SK-N-SH treated with all-trans-retinoic acid at 6 μM for 48 hours (cell line): ENCODE measurements around the gene KPNA1.

Experiments
- ATAC-seq: fragments of 200-7000 bp; cut with Tn5 transposase; 3 replicates; pipeline ENCODE4 v1.9.1; 2020; ENCODE audit warnings: mild to moderate bottlenecking, moderate library complexity
- ARNTL ChIP-seq: fragments of 450-650 bp; formaldehyde crosslinking; IDR thresholded peaks from 2 replicates; pipeline ENCODE4 v1.5.0; 2020; ENCODE audit warnings: low read depth, mild to moderate bottlenecking, moderate library complexity, borderline replicate concordance
- CREB5 ChIP-seq: fragments of 250-450 bp; sonication (Bioruptor Pico); IDR thresholded peaks from 2 replicates; pipeline ENCODE4 v1.5.1; 2020; ENCODE audit warnings: low read depth, mild to moderate bottlenecking, moderate library complexity
- CSDC2 ChIP-seq: fragments of 250-450 bp; sonication (Bioruptor Pico); IDR thresholded peaks from 2 replicates; pipeline ENCODE4 v1.5.0; 2020; ENCODE audit warnings: mild to moderate bottlenecking, moderate library complexity
- CSRNP3 ChIP-seq: fragments of 250-450 bp; sonication (Bioruptor Pico); IDR thresholded peaks from 2 replicates; pipeline ENCODE4 v1.5.1; 2021; ENCODE audit warnings: mild to moderate bottlenecking, moderate library complexity
- ESRRG ChIP-seq: fragments of 250-450 bp; sonication (Bioruptor Pico); IDR thresholded peaks from 2 replicates; pipeline ENCODE4 v1.6.1; 2021; ENCODE audit warnings: mild to moderate bottlenecking
- GLIS3 ChIP-seq: fragments of 250-450 bp; sonication (Bioruptor Pico); IDR thresholded peaks from 2 replicates; pipeline ENCODE4 v1.5.0; 2020; ENCODE audit warnings: mild to moderate bottlenecking, moderate library complexity
- ISL1 ChIP-seq: fragments of 250-450 bp; sonication (Bioruptor Pico); IDR thresholded peaks from 2 replicates; pipeline ENCODE4 v2.1.2; 2022; ENCODE audit warnings: mild to moderate bottlenecking, moderate library complexity
- PATZ1 ChIP-seq: fragments of 250-450 bp; sonication (Bioruptor Pico); IDR thresholded peaks from 2 replicates; pipeline ENCODE4 v1.8.0; 2020; ENCODE audit warnings: mild to moderate bottlenecking, moderate library complexity, borderline replicate concordance
- POU6F1 ChIP-seq: fragments of 250-450 bp; sonication (Bioruptor Pico); IDR thresholded peaks from 2 replicates; pipeline ENCODE4 v1.8.0; 2021; ENCODE audit warnings: low read depth, mild to moderate bottlenecking, moderate library complexity, borderline replicate concordance
- PPARA ChIP-seq: fragments of 250-450 bp; sonication (Bioruptor Pico); IDR thresholded peaks from 2 replicates; pipeline ENCODE4 v1.5.0; 2020; ENCODE audit warnings: mild to moderate bottlenecking, borderline replicate concordance
- RARB ChIP-seq: fragments of 250-450 bp; sonication (Bioruptor Pico); IDR thresholded peaks from 2 replicates; pipeline ENCODE4 v1.8.0; 2021; ENCODE audit warnings: mild to moderate bottlenecking, moderate library complexity
- SNAI2 ChIP-seq: fragments of 250-450 bp; sonication (Bioruptor Pico); IDR thresholded peaks from 2 replicates; pipeline ENCODE4 v1.5.0; 2020; ENCODE audit warnings: mild to moderate bottlenecking, moderate library complexity
- TCF4 ChIP-seq: fragments of 250-450 bp; sonication (Bioruptor Pico); IDR thresholded peaks from 2 replicates; pipeline ENCODE4 v1.8.0; 2021; ENCODE audit warnings: mild to moderate bottlenecking, moderate library complexity, borderline replicate concordance
- TOX ChIP-seq: fragments of 250-450 bp; sonication (Bioruptor Pico); IDR thresholded peaks from 2 replicates; pipeline ENCODE4 v1.8.0; 2021; ENCODE audit warnings: mild to moderate bottlenecking, moderate library complexity, borderline replicate concordance
- TSHZ2 ChIP-seq: fragments of 250-450 bp; sonication (Bioruptor Pico); IDR thresholded peaks from 2 replicates; pipeline ENCODE4 v1.5.0; 2020; ENCODE audit warnings: mild to moderate bottlenecking, moderate library complexity
- ZFP3 ChIP-seq: fragments of 250-450 bp; sonication (Bioruptor Pico); IDR thresholded peaks from 2 replicates; pipeline ENCODE4 v1.5.0; 2020; ENCODE audit warnings: mild to moderate bottlenecking, moderate library complexity
- ZFP30 ChIP-seq: fragments of 450-650 bp; formaldehyde crosslinking; IDR thresholded peaks from 2 replicates; pipeline ENCODE4 v1.5.0; 2022; ENCODE audit warnings: mild to moderate bottlenecking, moderate library complexity
- ZNF565 ChIP-seq: fragments of 450-650 bp; formaldehyde crosslinking; conservative IDR thresholded peaks from 2 replicates; pipeline ENCODE4 v1.5.0; 2020; ENCODE audit warnings: low read depth, mild to moderate bottlenecking, moderate library complexity
- ZNF70 ChIP-seq: fragments of 450-650 bp; formaldehyde crosslinking; IDR thresholded peaks from 2 replicates; pipeline ENCODE4 v1.5.0; 2020; ENCODE audit warnings: mild to moderate bottlenecking, moderate library complexity
- ZNF8 ChIP-seq: fragments of 450-650 bp; formaldehyde crosslinking; IDR thresholded peaks from 2 replicates; pipeline ENCODE4 v1.5.0; 2020; ENCODE audit warnings: mild to moderate bottlenecking, moderate library complexity

KPNA1 gene

GRCh38 chr3:122410639-122411038 is 104.1 kb downstream of the KPNA1 start:
- TF ChIP-seq CSRNP3 (CRISPR knock-in tag) (no peak), ZNF565 (CRISPR knock-in tag) (no peak), ZFP30 (CRISPR knock-in tag) (no peak), GLIS3 (CRISPR knock-in tag) (no peak), ZFP3 (no peak), SNAI2 (CRISPR knock-in tag) (no peak), ISL1 (CRISPR knock-in tag) (no peak), ARNTL (no peak)
- no peak for ATAC-seq

GRCh38 chr3:122410111-122410510 is 104.6 kb downstream of the KPNA1 start:
- TF ChIP-seq CSDC2 (CRISPR knock-in tag) (no peak), ESRRG (CRISPR knock-in tag) (no peak), CSRNP3 (CRISPR knock-in tag) (no peak), ZFP3 (no peak), TSHZ2 (CRISPR knock-in tag) (no peak), TOX (CRISPR knock-in tag) (no peak), ZNF8 (CRISPR knock-in tag) (no peak), POU6F1 (CRISPR knock-in tag) (no peak), ISL1 (CRISPR knock-in tag) (no peak), RARB (CRISPR knock-in tag) (no peak), ZNF565 (CRISPR knock-in tag) (no peak), SNAI2 (CRISPR knock-in tag) (no peak), PATZ1 (CRISPR knock-in tag) (no peak)
- ATAC-seq, result no peak

GRCh38 chr3:122409446-122409845 is 105.3 kb downstream of the KPNA1 start:
- no peak for ATAC-seq
- TF ChIP-seq POU6F1 (CRISPR knock-in tag), result no peak
- TF ChIP-seq ISL1 (CRISPR knock-in tag), result no peak
- no peak for TF ChIP-seq ZFP3
- TF ChIP-seq ZNF8 (CRISPR knock-in tag), result no peak
- TF ChIP-seq ZFP30 (CRISPR knock-in tag), result no peak
- no peak for TF ChIP-seq GLIS3 (CRISPR knock-in tag)
- no peak for TF ChIP-seq TSHZ2 (CRISPR knock-in tag)
- no peak for TF ChIP-seq SNAI2 (CRISPR knock-in tag)
- TF ChIP-seq CSDC2 (CRISPR knock-in tag), result no peak
- TF ChIP-seq TCF4 (CRISPR knock-in tag), result no peak
- no peak for TF ChIP-seq CREB5 (CRISPR knock-in tag)
- no peak for TF ChIP-seq PPARA (CRISPR knock-in tag)
- TF ChIP-seq ZNF70, result no peak
- no peak for TF ChIP-seq ZNF565 (CRISPR knock-in tag)
